Lung (tissue), 12 donors: ENCODE data around the gene POLN. TPM values are rescaled to one million over a fixed set of nuclear protein-coding genes. Genes with fewer than 3 reads are reported as not detected.

Experiments used
- ATAC-seq: fragments of 200-7000 bp; cut with Tn5 transposase; one replicate; pipeline ENCODE4 v1.9.1; 2020; ENCODE audit warnings: moderate number of reproducible peaks; ENCODE audit not compliant: insufficient read depth, low FRiP score
- DNase-seq, 3 donors: peaks; one replicate each; pipeline ENCODE4 v3.0.0-alpha.2; 2013 to 2017
- H3K27ac ChIP-seq, 2 donors: one replicate each; pipeline ENCODE4 v1.5.1; 2013; ENCODE audit warnings: mild to moderate bottlenecking in 2 of 2, moderate library complexity in 2 of 2, control low read depth in 1 of 2, inconsistent platforms in 1 of 2, low read depth in 1 of 2, low read length in 1 of 2
- H3K27me3 ChIP-seq, 3 donors: one replicate each; pipeline ENCODE4 v1.5.1; 2013; ENCODE audit warnings: low read length in 2 of 3; ENCODE audit not compliant: control insufficient read depth in 3 of 3, insufficient read depth in 3 of 3
- H3K36me3 ChIP-seq, 4 donors: one replicate each; pipeline ENCODE4 v1.5.1; 2013; ENCODE audit warnings: low read length in 4 of 4, mild to moderate bottlenecking in 1 of 4, moderate library complexity in 1 of 4; ENCODE audit not compliant: control insufficient read depth in 4 of 4, insufficient read depth in 4 of 4
- H3K4me1 ChIP-seq, 5 donors: one replicate each; pipeline ENCODE4 v1.5.1; 2013; ENCODE audit warnings: low read length in 5 of 5, mild to moderate bottlenecking in 2 of 5, moderate library complexity in 1 of 5; ENCODE audit not compliant: control insufficient read depth in 5 of 5, insufficient read depth in 5 of 5
- H3K4me3 ChIP-seq: one replicate; pipeline ENCODE4 v1.5.1; 2013; ENCODE audit warnings: mild to moderate bottlenecking, control low read depth, moderate library complexity
- H3K9ac ChIP-seq, 2 donors: one replicate each; pipeline ENCODE4 v1.5.1; 2013; ENCODE audit warnings: low read length in 2 of 2, control low read depth in 1 of 2; ENCODE audit not compliant: insufficient read depth in 1 of 2
- H3K9me3 ChIP-seq, 4 donors: one replicate each; pipeline ENCODE4 v1.5.1; 2013; ENCODE audit warnings: low read length in 3 of 4, mild to moderate bottlenecking in 1 of 4, moderate library complexity in 1 of 4; ENCODE audit not compliant: control insufficient read depth in 4 of 4, insufficient read depth in 3 of 4
- CTCF ChIP-seq: IDR thresholded peaks from 2 replicates; pipeline ENCODE4 v1.5.1; 2012; ENCODE audit warnings: mild to moderate bottlenecking; ENCODE audit errors: control extremely low read depth, extremely low read depth
- WGBS, 2 donors: extraction: QIAGEN DNeasy Blood & Tissue Kit; methylation state at CpG; one replicate each; pipeline ENCODE4 v1.1.7; 2013; 5-methylcytosine and 5-hydroxymethylcytosine counted together
- polyA plus RNA-seq, 2 donors: library from polyadenylated mRNA; stranded (reverse); fragments of 200-250 nt; gene quantifications; one replicate each; pipeline ENCODE4 v1.2.1, GENCODE V29; 2013
- total RNA-seq, 2 donors: library from RNA; depleted of rRNA in 1 of 2; stranded (reverse); fragments of >200 nt in 1 of 2; gene quantifications; one replicate each; pipeline ENCODE4 v1.2.1, GENCODE V29; 2014 to 2021
- donor health status: control.
- donor health status: control.
- donor health status: Bipolar disorder and iron deficiency.
- donor health status: healthy.
- donor health status: DM: yes; HTN: yes; CAD: no.

Gene POLN
- total and polyA plus RNA-seq, 4 donors, result 0.68 to 3.7 (median 2.2) TPM

DNA sequence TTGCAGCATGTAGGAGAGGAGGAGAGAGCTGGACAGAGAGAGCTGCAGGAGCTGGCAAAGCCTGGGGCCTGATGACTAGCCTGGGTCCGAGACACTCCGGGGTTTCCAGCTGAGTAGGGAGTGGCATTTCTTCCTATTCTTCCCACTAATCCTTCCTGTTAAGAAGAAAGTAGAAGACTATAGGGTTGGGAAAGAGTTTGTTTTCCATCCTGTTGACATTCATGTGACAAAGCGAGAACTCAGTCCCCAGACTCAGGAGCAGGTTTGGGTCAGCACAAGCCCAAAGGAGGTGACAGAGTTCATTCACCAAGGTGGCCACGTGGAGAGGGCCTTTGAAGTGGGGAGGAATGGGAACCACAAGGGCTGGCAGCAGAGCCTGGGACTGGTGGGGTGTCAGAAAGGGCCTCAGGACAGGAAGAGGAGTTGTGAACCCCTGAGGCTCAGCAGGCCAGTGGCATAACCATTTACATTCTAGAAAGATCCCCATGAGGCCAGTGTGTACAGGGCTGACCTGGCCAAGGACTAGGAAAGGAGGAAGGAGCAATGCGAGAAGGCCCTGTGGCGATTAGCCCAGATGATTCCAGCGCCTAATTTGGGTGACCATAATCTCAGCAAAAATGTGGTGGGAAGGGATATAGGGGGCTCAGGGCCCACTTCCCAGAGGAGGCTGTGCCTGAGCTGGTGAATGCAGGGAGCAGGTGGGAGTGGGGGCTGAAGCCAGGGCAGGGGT is 3.3 kb upstream of the POLN start:
- H3K27ac ChIP-seq, result peak overlapping the region in 1 of 2 donors; percentile 65
- no peak overlapping the region for H3K4me3 ChIP-seq
- WGBS, 2 donors, result 54 to 68% methylated on average over 7 of the region's 7 CpGs
- DNase-seq (no peak), ATAC-seq (no peak)
- no peak overlapping the region for H3K9ac ChIP-seq
- no peaks in the 10 kb centered on the region for H3K9me3 ChIP-seq
- H3K4me1 ChIP-seq, result peaks cover 3 to 20% (median 5%) of the 10 kb centered on the region in 5 donors
- peaks cover 0 to 30% (median 10%) of the 10 kb centered on the region in 4 donors for H3K36me3 ChIP-seq
- no peak for TF ChIP-seq CTCF
- no peaks in the 10 kb centered on the region for H3K27me3 ChIP-seq

DNA sequence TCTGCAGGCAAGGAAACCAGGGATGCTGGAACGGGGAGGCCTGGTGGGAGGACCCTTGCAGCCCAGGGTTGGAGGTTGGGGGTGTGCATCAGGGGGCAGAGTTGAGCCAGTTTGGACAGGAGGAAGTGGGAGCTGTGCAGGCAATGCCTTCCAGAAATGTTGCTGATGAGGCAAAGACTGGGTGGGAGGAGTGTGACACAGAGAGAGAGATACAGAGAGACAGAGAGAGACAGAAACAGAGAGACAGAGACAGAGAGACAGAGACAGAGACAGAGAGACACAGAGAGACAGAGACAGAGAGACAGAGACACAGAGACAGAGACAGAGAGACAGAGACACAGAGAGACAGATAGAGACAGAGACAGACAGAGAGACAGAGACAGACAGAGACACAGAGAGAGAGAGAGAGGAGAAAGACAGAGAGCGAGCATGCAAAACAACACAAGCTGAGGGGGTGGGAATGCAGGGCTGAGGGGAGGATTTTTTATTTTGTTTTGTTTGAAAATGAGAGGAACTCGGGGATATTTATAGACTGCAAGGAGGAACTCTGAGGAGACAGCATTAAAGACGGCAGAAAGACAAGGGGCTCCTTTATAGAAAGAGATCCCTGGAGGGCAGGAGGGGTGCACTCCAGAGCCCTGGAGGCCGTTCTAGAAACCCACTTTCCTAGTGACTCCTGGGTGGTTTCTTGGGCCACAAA is 1.9 kb upstream of the POLN start:
- Histone ChIP-seq H3K4me1 (peaks cover 5 to 34% (median 11%) of the 10 kb centered on the region in 5 donors), H3K9me3 (no peaks in the 10 kb centered on the region), H3K27ac (peak overlapping the region in 1 of 2 donors; percentile 37), H3K4me3 (no peak overlapping the region), H3K27me3 (no peaks in the 10 kb centered on the region), H3K9ac (no peak overlapping the region), H3K36me3 (peaks cover 0 to 18% (median 6%) of the 10 kb centered on the region in 4 donors)
- DNase-seq (peak; percentile 70 to 83 (median 76)), ATAC-seq (no peak)
- TF ChIP-seq CTCF, result peak; percentile 16
- 19 to 31% methylated on average over 5 of the region's 5 CpGs for whole genome bisulfite sequencing, 2 donors

DNA sequence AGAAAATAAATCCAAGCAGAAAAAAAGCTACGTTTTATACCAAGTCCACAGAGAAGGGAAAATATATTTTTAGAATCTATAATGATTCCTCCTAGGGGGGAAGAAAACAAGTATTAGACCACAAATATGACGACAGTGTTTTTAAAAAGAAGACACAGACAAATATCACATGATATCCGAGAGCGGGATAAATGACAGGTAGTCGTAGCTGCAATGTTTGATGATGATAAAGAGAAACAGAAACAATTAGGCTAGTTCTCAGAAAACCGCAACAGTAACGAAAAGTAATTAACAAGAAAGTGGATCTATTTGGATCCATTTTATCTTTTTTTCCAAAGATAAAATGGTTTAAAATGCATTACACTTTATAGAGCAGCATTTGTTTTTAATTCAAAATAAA is 918 bp downstream of the POLN start:
- Histone ChIP-seq H3K9ac (peak overlapping the region; percentile 47 to 90), H3K4me3 (peak overlapping the region; percentile 83), H3K4me1 (peaks cover 5 to 37% (median 11%) of the 10 kb centered on the region in 5 donors), H3K36me3 (peaks cover 0 to 6% (median 3%) of the 10 kb centered on the region in 4 donors), H3K9me3 (no peaks in the 10 kb centered on the region), H3K27me3 (no peaks in the 10 kb centered on the region), H3K27ac (no peak overlapping the region)
- TF ChIP-seq CTCF, result no peak
- no peak for ATAC-seq
- no peak for DNase-seq
- 4% methylated on average over 7 of the region's 7 CpGs for WGBS, 2 donors
